GM13976 (cell line): ENCODE measurements around the gene COL4A2.
"Not testable (repeated sequence)": the region's sequence is repeated elsewhere in the genome, so short reads cannot be mapped to it uniquely, and the experiment has no call there.

Source experiments
- DNase-seq: peaks from one replicate; pipeline ENCODE4 v3.0.0; 2012; ENCODE audit warnings: low spot score
- in situ Hi-C: fragments of 300-500 bp; cut with MboI; formaldehyde crosslinking; loops from one replicate; pipeline ENCODE4 v1.12.0; 2022; ENCODE audit warnings: low sequenced_read_pairs, mixed read lengths, inconsistent platforms; ENCODE audit not compliant: unreplicated experiment
- TF ChIP-seq, protein P1 (sequence below): IDR thresholded peaks from 2 replicates; pipeline ENCODE4 v1.5.1; 2012; ENCODE audit warnings: borderline replicate concordance, mild to moderate bottlenecking; ENCODE audit not compliant: insufficient read depth; ENCODE audit errors: extremely low read depth, missing control alignments, control extremely low read depth

Gene COL4A2

DNA sequence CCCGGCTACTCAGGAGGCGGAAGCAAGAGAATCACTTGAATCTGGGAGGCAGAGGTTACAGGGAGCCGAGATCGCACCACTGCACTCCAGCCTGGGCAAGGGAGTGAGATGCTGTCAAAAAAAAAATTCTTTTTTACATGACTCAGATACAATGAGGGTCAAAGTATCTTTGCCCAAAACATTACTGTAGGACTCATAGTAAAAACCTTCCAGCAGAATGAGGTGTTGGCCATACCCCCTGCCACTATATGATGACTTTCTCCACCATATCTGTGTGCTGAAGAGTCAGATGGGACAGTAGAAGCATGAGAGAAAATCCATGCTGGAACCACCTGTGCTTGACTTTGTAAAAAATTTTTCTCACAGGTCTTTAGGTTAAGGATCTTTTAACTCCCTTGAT lies 86.7 kb downstream of the COL4A2 start:
- TF ChIP-seq, protein P1, sequence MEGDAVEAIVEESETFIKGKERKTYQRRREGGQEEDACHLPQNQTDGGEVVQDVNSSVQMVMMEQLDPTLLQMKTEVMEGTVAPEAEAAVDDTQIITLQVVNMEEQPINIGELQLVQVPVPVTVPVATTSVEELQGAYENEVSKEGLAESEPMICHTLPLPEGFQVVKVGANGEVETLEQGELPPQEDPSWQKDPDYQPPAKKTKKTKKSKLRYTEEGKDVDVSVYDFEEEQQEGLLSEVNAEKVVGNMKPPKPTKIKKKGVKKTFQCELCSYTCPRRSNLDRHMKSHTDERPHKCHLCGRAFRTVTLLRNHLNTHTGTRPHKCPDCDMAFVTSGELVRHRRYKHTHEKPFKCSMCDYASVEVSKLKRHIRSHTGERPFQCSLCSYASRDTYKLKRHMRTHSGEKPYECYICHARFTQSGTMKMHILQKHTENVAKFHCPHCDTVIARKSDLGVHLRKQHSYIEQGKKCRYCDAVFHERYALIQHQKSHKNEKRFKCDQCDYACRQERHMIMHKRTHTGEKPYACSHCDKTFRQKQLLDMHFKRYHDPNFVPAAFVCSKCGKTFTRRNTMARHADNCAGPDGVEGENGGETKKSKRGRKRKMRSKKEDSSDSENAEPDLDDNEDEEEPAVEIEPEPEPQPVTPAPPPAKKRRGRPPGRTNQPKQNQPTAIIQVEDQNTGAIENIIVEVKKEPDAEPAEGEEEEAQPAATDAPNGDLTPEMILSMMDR = no peak
- no peak for DNase-seq
- in situ Hi-C loops = no loop called here

DNA sequence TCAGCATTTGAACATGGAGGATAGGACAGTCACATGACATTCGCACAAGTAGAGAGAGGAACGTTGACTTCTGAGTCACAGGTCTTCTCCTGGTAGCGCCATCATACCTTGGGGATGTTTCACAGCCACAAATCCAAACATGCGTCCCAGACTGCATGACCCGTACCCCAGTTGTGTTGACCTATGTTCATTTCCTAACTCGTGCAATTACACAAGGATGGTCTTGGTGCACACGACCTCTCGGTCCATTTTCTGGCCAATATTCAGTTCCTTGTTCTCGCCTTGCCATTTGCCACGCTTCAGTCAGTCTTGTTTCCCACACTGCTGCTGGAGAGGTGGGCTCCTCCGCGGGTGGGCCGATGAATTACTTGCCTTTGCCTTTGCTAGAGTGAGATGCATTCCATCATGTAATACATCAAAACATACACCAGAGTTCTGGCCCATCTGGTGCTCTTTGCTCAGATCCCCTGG lies 87.3 kb downstream of the COL4A2 start:
- no peak for DNase-seq
- in situ Hi-C loops = no loop called here
- TF ChIP-seq, protein P1 = no peak

DNA sequence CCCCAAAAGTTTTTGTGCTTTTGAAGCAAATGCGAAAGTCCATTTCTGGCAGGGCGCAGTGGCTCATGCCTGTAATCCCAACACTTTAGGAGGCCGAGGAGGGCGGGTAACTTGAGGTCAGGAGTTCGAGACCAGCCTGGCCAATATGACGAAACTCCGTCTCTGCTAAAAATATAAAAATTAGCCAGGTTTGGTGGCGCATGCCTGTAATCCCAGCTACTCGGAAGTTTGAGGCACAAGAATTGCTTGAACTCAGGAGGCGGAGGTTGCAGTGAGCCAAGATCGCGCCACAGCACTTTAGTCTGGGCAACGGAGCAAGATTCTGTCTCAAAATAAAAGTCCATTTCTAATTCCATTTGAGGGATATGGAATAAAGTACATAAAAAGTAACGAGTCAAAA lies 88.5 kb downstream of the COL4A2 start:
- in situ Hi-C loops, DNase-seq: not testable (repeated sequence)

DNA sequence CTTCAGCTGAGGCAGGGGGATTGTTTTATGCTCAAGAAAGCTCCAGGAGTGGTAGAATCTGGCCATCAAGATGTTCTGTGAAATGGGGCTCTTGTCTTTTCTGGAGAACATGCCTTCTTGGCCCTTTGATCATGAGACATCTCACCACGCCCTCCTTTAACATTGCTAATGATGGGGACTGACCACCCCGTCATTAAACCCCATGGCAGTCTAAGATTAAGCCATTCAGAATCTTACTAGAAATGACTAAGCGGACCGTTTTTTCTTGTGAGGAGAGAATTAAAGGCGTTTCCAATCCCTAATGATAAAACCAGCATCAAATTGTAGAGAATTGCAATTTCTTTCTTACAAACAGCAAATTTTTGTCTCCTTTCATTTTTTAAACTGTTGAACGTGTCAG lies 89.4 kb downstream of the COL4A2 start:
- in situ Hi-C loops = no loop called here
- DNase-seq = no peak
- TF ChIP-seq, protein P1 = no peak

DNA sequence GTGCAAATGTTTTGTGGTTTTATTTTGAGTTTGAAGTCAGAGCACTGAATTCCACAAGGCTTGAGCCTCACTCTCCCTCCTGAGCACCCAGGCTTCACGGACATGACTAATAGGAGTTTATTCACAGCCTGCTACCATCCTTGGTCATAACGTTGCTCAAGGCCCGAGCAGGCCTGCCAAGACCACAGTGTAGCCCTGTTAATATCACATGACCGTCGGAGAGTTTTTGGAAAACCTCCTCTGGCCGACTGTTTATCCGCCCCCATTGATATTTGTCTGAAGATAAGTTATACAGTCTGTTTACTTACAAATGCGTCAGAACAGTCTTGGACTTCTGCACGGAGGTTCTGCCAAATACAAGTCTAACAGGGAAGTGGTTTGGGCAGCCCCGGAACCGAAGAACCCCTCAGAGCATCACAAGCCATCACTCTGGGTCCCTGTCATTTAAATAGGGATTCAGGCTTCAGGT lies 89.9 kb downstream of the COL4A2 start:
- no peak for DNase-seq
- TF ChIP-seq, protein P1 = no peak
- in situ Hi-C loops = no loop called here

DNA sequence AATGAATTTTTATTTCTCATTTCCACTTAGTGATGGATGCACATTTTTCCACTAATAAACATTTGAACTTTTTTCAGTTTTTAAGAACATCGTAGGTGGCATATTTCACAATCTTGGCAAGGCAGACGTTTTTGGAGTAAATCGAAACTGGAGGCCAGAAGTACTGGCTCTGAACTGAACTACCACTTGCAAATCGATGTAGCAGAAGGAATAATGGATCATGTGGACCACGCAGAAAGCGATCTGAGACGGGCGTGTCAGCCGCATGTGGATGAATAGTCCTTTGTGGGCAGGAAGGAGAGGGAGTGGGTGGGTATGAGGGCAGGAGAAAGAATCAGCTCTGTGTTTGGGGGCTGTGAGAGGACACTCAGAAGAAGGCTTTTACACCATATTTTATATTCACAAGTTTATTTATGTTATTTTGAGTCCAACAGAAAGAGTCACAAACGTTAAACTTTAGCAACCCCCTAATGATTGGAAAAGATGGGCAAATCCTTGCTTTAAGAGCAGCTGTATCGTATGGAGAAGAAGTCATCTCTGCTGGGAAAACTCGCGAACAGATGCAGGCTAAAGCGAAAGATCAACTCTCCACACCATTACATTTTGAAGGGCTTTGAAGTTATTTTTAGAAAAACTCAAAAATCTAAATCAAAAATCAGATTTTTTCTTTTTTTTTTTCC lies 90.5 kb downstream of the COL4A2 start:
- TF ChIP-seq, protein P1 = no peak
- DNase-seq = no peak
- in situ Hi-C loops = no loop called here
